Common myeloid progenitor, CD34-positive (primary cell): ENCODE results near the gene ATP8B4.

Experiments used
- CTCF ChIA-PET: fragments of 350-600 bp; sonication (Branson Sonifier 250); formaldehyde crosslinking; loops from one replicate; lab custom pipeline; 2021; ENCODE audit warnings: antibody characterized with exemption; lab: Charles Lee
- POLR2A ChIA-PET: fragments of 350-600 bp; sonication (Branson Sonifier 250); formaldehyde crosslinking; loops from one replicate; lab custom pipeline; 2021; ENCODE audit warnings: antibody characterized with exemption; lab: Charles Lee
- DNase-seq, 3 donors: peaks; one replicate each; pipeline versions ENCODE4 v3.0.0 to v3.0.0-alpha.2; 2013
- H3K27ac ChIP-seq, 2 experiments: 1 replicate in 1 of 2; 2 replicates in 1 of 2; pipeline ENCODE4 v1.7.0; 2013; ENCODE audit warnings: inconsistent platforms in 2 of 2, low read length in 2 of 2, mild to moderate bottlenecking in 2 of 2, low read depth in 1 of 2, moderate library complexity in 1 of 2; ENCODE audit not compliant: severe bottlenecking in 2 of 2, insufficient read depth in 1 of 2, poor library complexity in 1 of 2
- H3K27me3 ChIP-seq, 5 experiments: replicated peaks in 2 of 5; 1 replicate in 3 of 5; 2 replicates in 2 of 5; pipeline versions ENCODE4 v1.6.1 to v1.7.0; 2013; ENCODE audit warnings: low read length in 4 of 5, mild to moderate bottlenecking in 2 of 5, moderate library complexity in 2 of 5, inconsistent platforms in 1 of 5; ENCODE audit not compliant: insufficient read depth in 5 of 5, control insufficient read depth in 4 of 5
- H3K36me3 ChIP-seq, 4 experiments: 1 replicate in 2 of 4; 2 replicates in 2 of 4; pipeline versions ENCODE4 v1.6.1 to v1.7.0; 2013; ENCODE audit warnings: low read length in 3 of 4, control low read depth in 1 of 4, mild to moderate bottlenecking in 1 of 4; ENCODE audit not compliant: control insufficient read depth in 4 of 4, insufficient read depth in 4 of 4
- H3K4me1 ChIP-seq, 4 experiments: 1 replicate in 3 of 4; 2 replicates in 1 of 4; pipeline versions ENCODE4 v1.6.1 to v1.7.1; 2013; ENCODE audit warnings: low read length in 3 of 4, mild to moderate bottlenecking in 3 of 4, control low read depth in 1 of 4, inconsistent platforms in 1 of 4, moderate library complexity in 1 of 4; ENCODE audit not compliant: control insufficient read depth in 4 of 4, insufficient read depth in 4 of 4; ENCODE audit errors: control extremely low read depth in 1 of 4
- H3K4me3 ChIP-seq, 7 experiments: 1 replicate in 4 of 7; 2 replicates in 3 of 7; pipeline versions ENCODE4 v1.5.1 to v1.7.0; 2013; ENCODE audit warnings: mild to moderate bottlenecking in 7 of 7, low read length in 6 of 7, moderate library complexity in 6 of 7, inconsistent platforms in 2 of 7, low read depth in 2 of 7, control low read depth in 1 of 7; ENCODE audit not compliant: insufficient read depth in 4 of 7, control insufficient read depth in 1 of 7; ENCODE audit errors: extremely low read depth in 1 of 7
- H3K9me3 ChIP-seq, 5 experiments: 1 replicate in 4 of 5; 2 replicates in 1 of 5; pipeline versions ENCODE4 v1.6.1 to v1.7.1; 2013; ENCODE audit warnings: low read length in 4 of 5, mild to moderate bottlenecking in 2 of 5, inconsistent platforms in 1 of 5, low read depth in 1 of 5, moderate library complexity in 1 of 5; ENCODE audit not compliant: control insufficient read depth in 4 of 5, insufficient read depth in 2 of 5; ENCODE audit errors: control extremely low read depth in 1 of 5
- WGBS: methylation state at CpG from one replicate; pipeline ENCODE4 v1.1.5; 2013; ENCODE audit not compliant: insufficient coverage; 5-methylcytosine and 5-hydroxymethylcytosine counted together

The ATP8B4 gene

GRCh38 chr15:50123861-50124557 is 5.0 kb upstream of the ATP8B4 start:
- H3K27ac ChIP-seq: no peak overlapping the region
- POLR2A ChIA-PET: no interaction called here
- H3K4me3 ChIP-seq: no peak overlapping the region
- 100% methylated on average over 1 of the region's 4 CpGs for WGBS
- H3K4me1 ChIP-seq: peaks cover 12 to 46% (median 20%) of the 10 kb centered on the region in 4 experiments
- H3K36me3 ChIP-seq: no peaks in the 10 kb centered on the region
- H3K27me3 ChIP-seq: no peaks in the 10 kb centered on the region
- CTCF ChIA-PET: interaction anchor here (1.3 to 1.6 kb wide), 2 partner anchors 12 to 192 kb away, joined by 4 to 6 read pairs; no protein-coding TSS in a partner anchor
- DNase-seq: no peak
- H3K9me3 ChIP-seq: peaks cover 0 to 5% (median 2%) of the 10 kb centered on the region in 5 experiments

- ChIA-PET CTCF (interaction anchor here (0.7 to 6.0 kb wide), 3 partner anchors 7 to 13 kb away, joined by 3 to 52 read pairs (median 14); no protein-coding TSS in a partner anchor), POLR2A (no interaction called here)
Measured at GRCh38 chr15:50120729-50121128, 1.7 kb upstream of the ATP8B4 start.

GRCh38 chr15:50117431-50118027 is 1.5 kb downstream of the ATP8B4 start:
- no peaks in the 10 kb centered on the region for H3K9me3 ChIP-seq
- no peaks in the 10 kb centered on the region for H3K27me3 ChIP-seq
- H3K4me3 ChIP-seq: peak overlapping the region in 6 of 7 experiments; percentile 70 to 88 (median 84)
- DNase-seq: no peak
- H3K27ac ChIP-seq: no peak overlapping the region
- POLR2A ChIA-PET: interaction anchor here (0.7 kb wide), 1 partner anchor 52 kb away, joined by 3 read pairs; no protein-coding TSS in a partner anchor
- peaks cover 0 to 31% (median 9%) of the 10 kb centered on the region in 4 experiments for H3K36me3 ChIP-seq
- H3K4me1 ChIP-seq: peaks cover 29 to 69% (median 43%) of the 10 kb centered on the region in 4 experiments
- CTCF ChIA-PET: interaction anchor here (0.6 to 6.0 kb wide), 16 partner anchors 8 to 199 kb away, joined by 3 to 52 read pairs (median 4); no protein-coding TSS in a partner anchor

More at GRCh38 chr15:50120729-50121128, 1.7 kb upstream of the ATP8B4 start:
- Histone ChIP-seq H3K27ac (no peak overlapping the region), H3K27me3 (no peaks in the 10 kb centered on the region), H3K9me3 (peaks cover 0 to 5% (median 2%) of the 10 kb centered on the region in 5 experiments), H3K4me1 (peaks cover 11 to 39% (median 22%) of the 10 kb centered on the region in 4 experiments), H3K4me3 (no peak overlapping the region), H3K36me3 (peaks cover 0 to 8% (median 3%) of the 10 kb centered on the region in 4 experiments)
- no peak for DNase-seq

- ChIA-PET POLR2A (no interaction called here), CTCF (interaction anchor here (0.9 to 6.0 kb wide), 11 partner anchors 12 to 142 kb away, joined by 3 to 52 read pairs (median 4); no protein-coding TSS in a partner anchor)
- Histone ChIP-seq H3K36me3 (peaks cover 0 to 39% (median 9%) of the 10 kb centered on the region in 4 experiments), H3K4me1 (peaks cover 30 to 69% (median 51%) of the 10 kb centered on the region in 4 experiments), H3K27ac (peak overlapping the region in 1 of 2 experiments; percentile 59), H3K9me3 (no peaks in the 10 kb centered on the region), H3K27me3 (no peaks in the 10 kb centered on the region), H3K4me3 (peak overlapping the region in 6 of 7 experiments; percentile 9 to 85 (median 74))
- WGBS: 31% methylated on average over 2 of the region's 3 CpGs
- peak in 2 of 3 donors; percentile 55 to 72 for DNase-seq
Measured at GRCh38 chr15:50116477-50116876, 2.6 kb downstream of the ATP8B4 start.

- Histone ChIP-seq H3K36me3 (peaks cover 0 to 46% (median 9%) of the 10 kb centered on the region in 4 experiments), H3K4me3 (peak overlapping the region in 6 of 7 experiments; percentile 39 to 85 (median 74)), H3K27ac (peak overlapping the region in 1 of 2 experiments; percentile 11), H3K4me1 (peaks cover 43 to 72% (median 61%) of the 10 kb centered on the region in 4 experiments), H3K27me3 (no peaks in the 10 kb centered on the region), H3K9me3 (no peaks in the 10 kb centered on the region)
- ChIA-PET POLR2A (interaction anchor here (0.6 kb wide), 2 partner anchors 34 to 126 kb away, joined by 4 to 5 read pairs; no protein-coding TSS in a partner anchor), CTCF (interaction anchor here (0.9 to 2.3 kb wide), 6 partner anchors 14 to 131 kb away, joined by 3 to 9 read pairs (median 4); no protein-coding TSS in a partner anchor)
- 40% methylated on average over 1 of the region's 4 CpGs for WGBS
- DNase-seq: peak in 2 of 3 donors; percentile 36 to 55
Measured at GRCh38 chr15:50113992-50114780, 4.8 kb downstream of the ATP8B4 start.

GRCh38 chr15:50113187-50113505 is 5.9 kb downstream of the ATP8B4 start:
- CTCF ChIA-PET: interaction anchor here (1.3 to 2.3 kb wide), 2 partner anchors 15 to 58 kb away, joined by 5 to 9 read pairs; no protein-coding TSS in a partner anchor
- H3K4me1 ChIP-seq: peaks cover 45 to 83% (median 72%) of the 10 kb centered on the region in 4 experiments
- peak in 2 of 3 donors; percentile 42 to 70 for DNase-seq
- peaks cover 0 to 53% (median 10%) of the 10 kb centered on the region in 4 experiments for H3K36me3 ChIP-seq
- WGBS: 48% methylated on average over 2 of the region's 2 CpGs
- peak overlapping the region in 1 of 2 experiments; percentile 55 for H3K27ac ChIP-seq
- peak overlapping the region; percentile 27 to 85 (median 52) for H3K4me3 ChIP-seq
- no peaks in the 10 kb centered on the region for H3K9me3 ChIP-seq
- POLR2A ChIA-PET: no interaction called here
- H3K27me3 ChIP-seq: no peaks in the 10 kb centered on the region
